Measurements from ENCODE around the gene MTCL1.

- TF ChIP-seq CTCF (IDR thresholded peaks at IDR 0.05), result no peak
- no peak for TF ChIP-seq POLR2A (IDR thresholded peaks at IDR 0.05)
Observed at GRCh38 chr18:8699126-8699525, 6.2 kb upstream of the MTCL1 start.

All from heart left ventricle (tissue), 13 donors.